ENCODE measurements around the gene LRRIQ1. TPM values are rescaled to one million over a fixed set of nuclear protein-coding genes. Genes with fewer than 3 reads are reported as not detected.

LRRIQ1 gene
- total and polyA plus RNA-seq, 2 of the 8 experiments (the other 6 are each of a cell fraction or from before 2014, with no cell fraction given) = 0.24 to 0.76 TPM

- TF ChIP-seq EP300 (IDR thresholded peaks at IDR 0.05; ENCODE audit: borderline replicate concordance in 1 of 2, low read depth in 2 of 2, low read length in 2 of 2) (no peak), CBX8 (IDR thresholded peaks at IDR 0.05; ENCODE audit: borderline replicate concordance, low read depth, low read length) (0 out of 2 replicates have a peak, but pooled peaks have one; percentile 1)
- WGBS, 2 experiments (ENCODE audit: extremely low coverage in 1 of 2, insufficient coverage in 1 of 2, insufficient read length in 1 of 2, insufficient replicate concordance in 2 of 2, low coverage in 1 of 2, low lambda C conversion rate in 2 of 2, missing lambda C conversion rate in 1 of 2) = 47% methylated on average over 3 of the region's 3 CpGs; no CpG with 5 or more reads in 1 of the 2 experiments
- FAIRE-seq (no peak), DNase-seq (ENCODE audit: low read depth in 1 of 2, low spot score in 2 of 2) (no peak)
- Histone ChIP-seq H2AFZ (ENCODE audit: low read length) (no peak overlapping the region), H3K4me3 (ENCODE audit: extremely low read depth in 1 of 4, insufficient read depth in 2 of 4, low read depth in 3 of 4, low read length in 4 of 4) (no peak overlapping the region), H4K91ac (replicated peaks; ENCODE audit: insufficient read length, low read length) (no peak overlapping the region), H2BK120ac (replicated peaks; ENCODE audit: low read depth, low read length) (no peak overlapping the region), H3K9ac (replicated peaks in 1 of 4; ENCODE audit: extremely low read depth in 1 of 4, low read depth in 3 of 4, low read length in 3 of 4) (no peak overlapping the region), H3K56ac (replicated peaks; ENCODE audit: insufficient read length, low read depth, low read length) (no peak overlapping the region), H3K4me2 (ENCODE audit: insufficient read depth in 1 of 2, low read depth in 2 of 2, low read length in 2 of 2) (peak overlapping the region in 1 of 2 experiments; percentile 79; a peak in 1 of 4 replicates), H3K27me3 (replicated peaks in 1 of 4; ENCODE audit: control insufficient read depth in 3 of 4, extremely low read depth in 1 of 4, insufficient read depth in 3 of 4, low read length in 3 of 4) (peaks cover 46 to 73% (median 62%) of the 10 kb centered on the region in 4 experiments), H3K23me2 (ENCODE audit: low read depth, low read length) (peaks cover 27% of the 10 kb centered on the region), H4K5ac (ENCODE audit: insufficient read length, low read depth, low read length) (no peak overlapping the region), H3K4ac (replicated peaks; ENCODE audit: insufficient read length, low read depth, low read length) (no peak overlapping the region), H3K79me1 (ENCODE audit: low read depth, low read length) (no peaks in the 10 kb centered on the region), H3K18ac (ENCODE audit: extremely low read depth, low read length) (no peak overlapping the region), H3K4me1 (replicated peaks in 1 of 4; ENCODE audit: control insufficient read depth in 3 of 4, insufficient read depth in 4 of 4, low read length in 3 of 4) (peaks cover 2 to 16% (median 7%) of the 10 kb centered on the region in 4 experiments), H2AK5ac (ENCODE audit: low read depth, low read length) (no peak overlapping the region), H4K8ac (ENCODE audit: extremely low read depth, insufficient read depth, low read length) (no peak overlapping the region), H2BK5ac (ENCODE audit: low read depth, low read length) (no peak overlapping the region), H3K23ac (ENCODE audit: insufficient read length) (no peak overlapping the region), H2BK20ac (ENCODE audit: low read length) (no peak overlapping the region), H2BK15ac (ENCODE audit: low read length) (no peak overlapping the region), H3K79me2 (ENCODE audit: control insufficient read depth in 1 of 2, insufficient read depth in 2 of 2, low read length in 2 of 2) (no peaks in the 10 kb centered on the region), H4K20me1 (replicated peaks in 1 of 2; ENCODE audit: control insufficient read depth in 1 of 2, insufficient read depth in 2 of 2, low read length in 2 of 2) (peaks cover 1 to 8% of the 10 kb centered on the region in 2 experiments), H3K14ac (ENCODE audit: insufficient read length) (no peak overlapping the region), H2BK12ac (ENCODE audit: low read depth, low read length) (no peak overlapping the region), H3K36me3 (ENCODE audit: control insufficient read depth in 2 of 4, insufficient read depth in 4 of 4, low read length in 3 of 4) (no peaks in the 10 kb centered on the region), H3K9me3 (ENCODE audit: insufficient read depth in 2 of 2, low read depth in 1 of 2, low read length in 1 of 2) (no peaks in the 10 kb centered on the region), H3K27ac (ENCODE audit: low read depth, low read length) (no peak overlapping the region)
- ChIA-PET POLR2A (ENCODE audit: partially characterized antibody) (interaction anchor here (1.7 kb wide), 1 partner anchor 41 kb away, joined by 5 read pairs; no protein-coding TSS in a partner anchor), CTCF (ENCODE audit: partially characterized antibody) (interaction anchor here (1.1 to 2.2 kb wide), 5 partner anchors 33 to 590 kb away, joined by 3 to 9 read pairs (median 3); no protein-coding TSS in a partner anchor)
These were observed 241.0 kb downstream of the LRRIQ1 start for GRCh38 chr12:85277191-85277590.

All from H1 (cell line).